Vagina (tissue), 2 donors: ENCODE results near the gene CDH1. TPM values are rescaled to one million over a fixed set of nuclear protein-coding genes. Genes with fewer than 3 reads are reported as not detected.

Experiments
- DNase-seq, 2 donors: peaks; one replicate each; pipeline ENCODE4 v3.0.0-alpha.2; 2017; ENCODE audit errors: extremely low spot score in 2 of 2
- H3K27ac ChIP-seq: fragments of 200-600 bp; sonication (generic); one replicate; pipeline ENCODE4 v1.5.1; 2019
- H3K27me3 ChIP-seq: fragments of 200-600 bp; sonication (generic); one replicate; pipeline ENCODE4 v1.5.1; 2019
- H3K36me3 ChIP-seq, 2 donors: fragments of 200-600 bp; sonication (generic); one replicate each; pipeline ENCODE4 v1.5.1; 2017 to 2019
- H3K4me1 ChIP-seq: fragments of 200-600 bp; sonication (generic); one replicate; pipeline ENCODE4 v1.5.1; 2019
- H3K4me3 ChIP-seq, 2 donors: fragments of 200-600 bp; sonication (generic); 1 replicate in 1 of 2; 2 replicates in 1 of 2; pipeline ENCODE4 v1.5.1; 2016 to 2019
- H3K9me3 ChIP-seq: fragments of 200-600 bp; sonication (generic); one replicate; pipeline ENCODE4 v1.5.1; 2019
- CTCF ChIP-seq, 3 experiments: fragments of 450-650 bp in 2 of 3; fragments of 200-600 bp in 1 of 3; sonication (generic) in 1 of 3; IDR thresholded peaks; one replicate each; pipeline ENCODE4 v1.5.1; 2017 to 2019; ENCODE audit warnings: antibody characterized with exemption in 3 of 3, mild to moderate bottlenecking in 2 of 3, moderate library complexity in 2 of 3
- POLR2A ChIP-seq, 2 donors: fragments of 450-650 bp; IDR thresholded peaks; one replicate each; pipeline ENCODE4 v1.6.1; 2017; ENCODE audit warnings: antibody characterized with exemption in 2 of 2, mild to moderate bottlenecking in 2 of 2, moderate library complexity in 2 of 2
- POLR2AphosphoS5 ChIP-seq, 2 donors: sonication (generic); formaldehyde crosslinking; IDR thresholded peaks; one replicate each; pipeline ENCODE4 v1.9.0; 2017; ENCODE audit warnings: antibody characterized with exemption in 2 of 2, mild to moderate bottlenecking in 2 of 2, low read depth in 1 of 2; ENCODE audit not compliant: insufficient read depth in 1 of 2
- intact Hi-C: fragments of 100-400 bp; cut with DNase I; formaldehyde crosslinking; loops from one replicate; pipeline ENCODE4 v1.15.1; 2023
- total RNA-seq: library from RNA; depleted of rRNA; stranded (reverse); fragments of >200 nt; gene quantifications from one replicate; pipeline ENCODE4 v1.2.3, GENCODE V29; 2016

CDH1 gene
- total RNA-seq, 1 donor from 2014 or later = 116 TPM

- no peak for DNase-seq
- TF ChIP-seq POLR2A (IDR thresholded peaks at IDR 0.05) (no peak), POLR2AphosphoS5 (IDR thresholded peaks at IDR 0.05; ENCODE audit: insufficient read depth in 1 of 2, low read depth in 1 of 2) (no peak), CTCF (IDR thresholded peaks at IDR 0.05) (no peak)
- Histone ChIP-seq H3K9me3 (no peaks in the 10 kb centered on the region), H3K36me3 (no peaks in the 10 kb centered on the region), H3K27ac (no peak overlapping the region), H3K27me3 (no peaks in the 10 kb centered on the region), H3K4me3 (no peak overlapping the region), H3K4me1 (peaks cover 17% of the 10 kb centered on the region)
- intact Hi-C loops = no loop called here
Observed at GRCh38 chr16:68782198-68783174, 45.4 kb downstream of the CDH1 start.

GRCh38 chr16:68784226-68784625 lies 47.1 kb downstream of the CDH1 start:
- peaks cover 10% of the 10 kb centered on the region for H3K4me1 ChIP-seq
- intact Hi-C loops = no loop called here

GRCh38 chr16:68784721-68785120 lies 47.6 kb downstream of the CDH1 start:
- intact Hi-C loops = no loop called here
- Histone ChIP-seq H3K4me3 (no peak overlapping the region), H3K4me1 (peaks cover 10% of the 10 kb centered on the region), H3K9me3 (no peaks in the 10 kb centered on the region), H3K27ac (no peak overlapping the region), H3K36me3 (no peaks in the 10 kb centered on the region), H3K27me3 (no peaks in the 10 kb centered on the region)
- no peak for DNase-seq
- TF ChIP-seq POLR2A (IDR thresholded peaks at IDR 0.05) (no peak), POLR2AphosphoS5 (IDR thresholded peaks at IDR 0.05; ENCODE audit: insufficient read depth in 1 of 2, low read depth in 1 of 2) (no peak), CTCF (IDR thresholded peaks at IDR 0.05) (no peak)

More at GRCh38 chr16:68784226-68784625, 47.1 kb downstream of the CDH1 start:
- H3K27me3 ChIP-seq = no peaks in the 10 kb centered on the region
- no peak overlapping the region for H3K27ac ChIP-seq
- H3K4me3 ChIP-seq = no peak overlapping the region
- DNase-seq = no peak
- no peaks in the 10 kb centered on the region for H3K9me3 ChIP-seq
- H3K36me3 ChIP-seq = no peaks in the 10 kb centered on the region
- TF ChIP-seq CTCF (IDR thresholded peaks at IDR 0.05) (no peak), POLR2A (IDR thresholded peaks at IDR 0.05) (no peak), POLR2AphosphoS5 (IDR thresholded peaks at IDR 0.05; ENCODE audit: insufficient read depth in 1 of 2, low read depth in 1 of 2) (no peak)

GRCh38 chr16:68785715-68786114 lies 48.6 kb downstream of the CDH1 start:
- Histone ChIP-seq H3K27ac (no peak overlapping the region), H3K9me3 (no peaks in the 10 kb centered on the region), H3K36me3 (no peaks in the 10 kb centered on the region), H3K27me3 (no peaks in the 10 kb centered on the region), H3K4me1 (peaks cover 10% of the 10 kb centered on the region), H3K4me3 (no peak overlapping the region)
- no peak for DNase-seq
- intact Hi-C loops = no loop called here
- no peak for TF ChIP-seq CTCF (IDR thresholded peaks at IDR 0.05)
- no peak for TF ChIP-seq POLR2A (IDR thresholded peaks at IDR 0.05)
- no peak for TF ChIP-seq POLR2AphosphoS5 (IDR thresholded peaks at IDR 0.05; ENCODE audit: insufficient read depth in 1 of 2, low read depth in 1 of 2)
